Panc1 (cell line): ENCODE data around the gene CNEP1R1.

ENCODE experiments used
- TCF7L2 ChIP-seq: IDR thresholded peaks from 2 replicates; pipeline ENCODE4 v1.6.1; 2011; ENCODE audit warnings: mild to moderate bottlenecking, low read depth, low read length, inconsistent platforms
- TF ChIP-seq, protein P1 (sequence below): fragments of 450-650 bp; IDR thresholded peaks from 2 replicates; pipeline ENCODE4 v1.5.1; 2017; ENCODE audit warnings: mild to moderate bottlenecking
- TF ChIP-seq, protein P2 (sequence below), 2 experiments: IDR thresholded peaks; 2 replicates each; pipeline ENCODE4 v1.6.1; 2011 to 2012; ENCODE audit warnings: low read depth in 2 of 2, control low read depth in 1 of 2, low read length in 1 of 2, mild to moderate bottlenecking in 1 of 2, moderate library complexity in 1 of 2; ENCODE audit not compliant: insufficient read depth in 1 of 2

DNA sequence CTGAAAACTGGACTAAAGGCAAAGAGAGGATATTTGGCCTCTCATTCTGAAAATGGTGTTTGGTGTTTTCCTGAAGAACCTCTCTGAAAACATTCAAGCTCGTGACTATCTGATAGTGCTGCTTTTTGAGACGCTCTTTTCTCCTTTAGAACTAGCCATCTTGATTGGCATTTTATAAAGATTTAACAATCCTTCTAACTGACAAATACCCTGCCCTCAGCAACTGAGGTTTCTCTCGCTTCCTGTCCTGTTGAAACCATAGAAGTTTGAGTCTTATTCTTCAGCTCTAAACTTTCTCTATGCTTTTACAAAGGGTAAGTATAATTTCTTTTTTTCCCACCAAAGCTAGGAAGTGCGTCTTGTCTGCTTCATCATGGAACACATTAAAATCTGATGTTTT, 13.3 kb downstream of the CNEP1R1 start:
- TF ChIP-seq, protein P1, sequence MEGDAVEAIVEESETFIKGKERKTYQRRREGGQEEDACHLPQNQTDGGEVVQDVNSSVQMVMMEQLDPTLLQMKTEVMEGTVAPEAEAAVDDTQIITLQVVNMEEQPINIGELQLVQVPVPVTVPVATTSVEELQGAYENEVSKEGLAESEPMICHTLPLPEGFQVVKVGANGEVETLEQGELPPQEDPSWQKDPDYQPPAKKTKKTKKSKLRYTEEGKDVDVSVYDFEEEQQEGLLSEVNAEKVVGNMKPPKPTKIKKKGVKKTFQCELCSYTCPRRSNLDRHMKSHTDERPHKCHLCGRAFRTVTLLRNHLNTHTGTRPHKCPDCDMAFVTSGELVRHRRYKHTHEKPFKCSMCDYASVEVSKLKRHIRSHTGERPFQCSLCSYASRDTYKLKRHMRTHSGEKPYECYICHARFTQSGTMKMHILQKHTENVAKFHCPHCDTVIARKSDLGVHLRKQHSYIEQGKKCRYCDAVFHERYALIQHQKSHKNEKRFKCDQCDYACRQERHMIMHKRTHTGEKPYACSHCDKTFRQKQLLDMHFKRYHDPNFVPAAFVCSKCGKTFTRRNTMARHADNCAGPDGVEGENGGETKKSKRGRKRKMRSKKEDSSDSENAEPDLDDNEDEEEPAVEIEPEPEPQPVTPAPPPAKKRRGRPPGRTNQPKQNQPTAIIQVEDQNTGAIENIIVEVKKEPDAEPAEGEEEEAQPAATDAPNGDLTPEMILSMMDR, result no peak
- TF ChIP-seq, protein P2, sequence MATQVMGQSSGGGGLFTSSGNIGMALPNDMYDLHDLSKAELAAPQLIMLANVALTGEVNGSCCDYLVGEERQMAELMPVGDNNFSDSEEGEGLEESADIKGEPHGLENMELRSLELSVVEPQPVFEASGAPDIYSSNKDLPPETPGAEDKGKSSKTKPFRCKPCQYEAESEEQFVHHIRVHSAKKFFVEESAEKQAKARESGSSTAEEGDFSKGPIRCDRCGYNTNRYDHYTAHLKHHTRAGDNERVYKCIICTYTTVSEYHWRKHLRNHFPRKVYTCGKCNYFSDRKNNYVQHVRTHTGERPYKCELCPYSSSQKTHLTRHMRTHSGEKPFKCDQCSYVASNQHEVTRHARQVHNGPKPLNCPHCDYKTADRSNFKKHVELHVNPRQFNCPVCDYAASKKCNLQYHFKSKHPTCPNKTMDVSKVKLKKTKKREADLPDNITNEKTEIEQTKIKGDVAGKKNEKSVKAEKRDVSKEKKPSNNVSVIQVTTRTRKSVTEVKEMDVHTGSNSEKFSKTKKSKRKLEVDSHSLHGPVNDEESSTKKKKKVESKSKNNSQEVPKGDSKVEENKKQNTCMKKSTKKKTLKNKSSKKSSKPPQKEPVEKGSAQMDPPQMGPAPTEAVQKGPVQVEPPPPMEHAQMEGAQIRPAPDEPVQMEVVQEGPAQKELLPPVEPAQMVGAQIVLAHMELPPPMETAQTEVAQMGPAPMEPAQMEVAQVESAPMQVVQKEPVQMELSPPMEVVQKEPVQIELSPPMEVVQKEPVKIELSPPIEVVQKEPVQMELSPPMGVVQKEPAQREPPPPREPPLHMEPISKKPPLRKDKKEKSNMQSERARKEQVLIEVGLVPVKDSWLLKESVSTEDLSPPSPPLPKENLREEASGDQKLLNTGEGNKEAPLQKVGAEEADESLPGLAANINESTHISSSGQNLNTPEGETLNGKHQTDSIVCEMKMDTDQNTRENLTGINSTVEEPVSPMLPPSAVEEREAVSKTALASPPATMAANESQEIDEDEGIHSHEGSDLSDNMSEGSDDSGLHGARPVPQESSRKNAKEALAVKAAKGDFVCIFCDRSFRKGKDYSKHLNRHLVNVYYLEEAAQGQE (IDR thresholded peaks at IDR 0.05; ENCODE audit: insufficient read depth in 1 of 2, low read depth in 2 of 2, low read length in 1 of 2), result no peak
- TF ChIP-seq TCF7L2, result no peak
